ENCODE results near the gene CDH8.

GRCh38 chr16:61820398-61820797 is 215.8 kb downstream of the CDH8 start:
- TF ChIP-seq CTCF (IDR thresholded peaks at IDR 0.05): no peak
- TF ChIP-seq POLR2A (IDR thresholded peaks at IDR 0.05): no peak
